Stimulated activated CD4-positive, alpha-beta T cell treated with anti-CD3 and anti-CD28 coated beads, Interleukin-4, amount 100 ng/mL, for 48 hours (primary cell): ENCODE data around the gene ZCCHC24.

Experiments used
- DNase-seq, 2 donors: peaks; one replicate each; pipeline ENCODE4 v3.0.0-alpha.2; 2020; ENCODE audit warnings: low read depth in 2 of 2

The ZCCHC24 gene

GRCh38 chr10:79431891-79432831 is 13.3 kb downstream of the ZCCHC24 start:
- DNase-seq, result no peak

- DNase-seq, result no peak
Measured at GRCh38 chr10:79431428-79431827, 14.0 kb downstream of the ZCCHC24 start.

GRCh38 chr10:79430936-79431335 is 14.5 kb downstream of the ZCCHC24 start:
- DNase-seq, result no peak

GRCh38 chr10:79430325-79430905 is 15.0 kb downstream of the ZCCHC24 start:
- no peak for DNase-seq

- no peak for DNase-seq
Measured at GRCh38 chr10:79429751-79430150, 15.7 kb downstream of the ZCCHC24 start.

- DNase-seq, result no peak
Measured at GRCh38 chr10:79427965-79428364, 17.5 kb downstream of the ZCCHC24 start.

- DNase-seq, result no peak
Measured at GRCh38 chr10:79425074-79425532, 20.3 kb downstream of the ZCCHC24 start.

GRCh38 chr10:79424221-79425073 is 21.0 kb downstream of the ZCCHC24 start:
- no peak for DNase-seq

GRCh38 chr10:79422178-79422892 is 23.1 kb downstream of the ZCCHC24 start:
- no peak for DNase-seq

- DNase-seq, result no peak
Measured at GRCh38 chr10:79420974-79421688, 24.3 kb downstream of the ZCCHC24 start.

GRCh38 chr10:79418886-79419595 is 26.4 kb downstream of the ZCCHC24 start:
- DNase-seq, result no peak

GRCh38 chr10:79418274-79418673 is 27.1 kb downstream of the ZCCHC24 start:
- no peak for DNase-seq

- no peak for DNase-seq
Measured at GRCh38 chr10:79417731-79418130, 27.7 kb downstream of the ZCCHC24 start.

- no peak for DNase-seq
Measured at GRCh38 chr10:79417266-79417665, 28.2 kb downstream of the ZCCHC24 start.

GRCh38 chr10:79416578-79417255 is 28.7 kb downstream of the ZCCHC24 start:
- no peak for DNase-seq

GRCh38 chr10:79415736-79416577 is 29.5 kb downstream of the ZCCHC24 start:
- DNase-seq, result no peak

GRCh38 chr10:79414714-79415113 is 30.7 kb downstream of the ZCCHC24 start:
- DNase-seq, result no peak

GRCh38 chr10:79413196-79413595 is 32.2 kb downstream of the ZCCHC24 start:
- DNase-seq, result no peak

- DNase-seq, result no peak
Measured at GRCh38 chr10:79412516-79412915, 32.9 kb downstream of the ZCCHC24 start.
